ENCODE measurements around the gene EPC1. TPM values are rescaled to one million over a fixed set of nuclear protein-coding genes. Genes with fewer than 3 reads are reported as not detected.

EPC1 gene
- total RNA-seq, 1 donor from 2014 or later, result 22.9 TPM

DNA sequence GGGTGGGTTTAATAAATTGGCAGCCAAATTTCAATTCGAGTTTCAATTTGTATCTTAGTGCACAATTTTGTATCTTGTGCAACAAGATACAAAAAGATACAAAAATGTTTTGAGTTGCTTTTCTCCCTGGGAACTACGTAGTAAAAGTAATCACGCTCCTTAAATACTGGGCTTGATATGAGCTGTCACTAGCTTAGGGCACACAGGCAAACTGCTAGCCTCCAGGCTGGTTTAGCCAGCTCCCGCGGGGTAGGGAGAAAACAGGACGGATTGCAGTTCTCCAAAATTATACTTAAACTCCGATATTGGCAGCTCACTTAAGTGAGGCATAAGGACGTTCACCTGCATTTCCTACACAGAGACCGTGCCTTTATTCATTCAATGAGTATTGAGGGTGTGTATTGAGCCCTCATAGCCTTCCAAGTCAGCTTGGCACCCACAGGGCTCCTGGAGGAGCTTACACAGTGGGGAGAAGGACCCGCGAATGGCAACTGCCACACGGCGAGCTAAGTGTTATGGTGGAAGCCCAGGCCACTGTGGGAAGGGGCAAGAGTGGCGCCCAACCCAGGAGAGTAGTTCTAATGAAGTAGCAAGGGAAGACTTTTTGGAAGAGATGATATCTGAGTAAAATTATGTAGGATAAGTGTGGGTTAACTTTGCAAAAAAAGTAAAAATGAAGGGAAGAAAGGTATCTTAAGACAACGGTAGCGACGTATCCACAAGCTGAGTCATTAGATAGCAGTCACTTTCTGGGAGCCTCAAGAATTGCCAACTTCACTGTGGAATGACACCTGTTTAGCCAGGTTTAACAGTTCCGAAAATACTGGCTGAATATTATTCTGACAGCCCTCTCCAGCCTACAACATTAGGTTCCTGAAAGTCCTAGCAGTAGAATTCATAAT, 1.6 kb upstream of the EPC1 start:
- H3K4me3 ChIP-seq (ENCODE audit: low read depth, low read length), result no peak overlapping the region
- H3K36me3 ChIP-seq (ENCODE audit: control insufficient read depth, insufficient read depth, low read length), result no peaks in the 10 kb centered on the region
- DNase-seq (ENCODE audit: low read depth), result no peak
- no peaks in the 10 kb centered on the region for H3K27me3 ChIP-seq (ENCODE audit: control insufficient read depth, insufficient read depth, low read length)
- TF ChIP-seq, protein P1, sequence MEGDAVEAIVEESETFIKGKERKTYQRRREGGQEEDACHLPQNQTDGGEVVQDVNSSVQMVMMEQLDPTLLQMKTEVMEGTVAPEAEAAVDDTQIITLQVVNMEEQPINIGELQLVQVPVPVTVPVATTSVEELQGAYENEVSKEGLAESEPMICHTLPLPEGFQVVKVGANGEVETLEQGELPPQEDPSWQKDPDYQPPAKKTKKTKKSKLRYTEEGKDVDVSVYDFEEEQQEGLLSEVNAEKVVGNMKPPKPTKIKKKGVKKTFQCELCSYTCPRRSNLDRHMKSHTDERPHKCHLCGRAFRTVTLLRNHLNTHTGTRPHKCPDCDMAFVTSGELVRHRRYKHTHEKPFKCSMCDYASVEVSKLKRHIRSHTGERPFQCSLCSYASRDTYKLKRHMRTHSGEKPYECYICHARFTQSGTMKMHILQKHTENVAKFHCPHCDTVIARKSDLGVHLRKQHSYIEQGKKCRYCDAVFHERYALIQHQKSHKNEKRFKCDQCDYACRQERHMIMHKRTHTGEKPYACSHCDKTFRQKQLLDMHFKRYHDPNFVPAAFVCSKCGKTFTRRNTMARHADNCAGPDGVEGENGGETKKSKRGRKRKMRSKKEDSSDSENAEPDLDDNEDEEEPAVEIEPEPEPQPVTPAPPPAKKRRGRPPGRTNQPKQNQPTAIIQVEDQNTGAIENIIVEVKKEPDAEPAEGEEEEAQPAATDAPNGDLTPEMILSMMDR (IDR thresholded peaks at IDR 0.05; ENCODE audit: insufficient read depth, low read length, poor library complexity, severe bottlenecking), result no peak

DNA sequence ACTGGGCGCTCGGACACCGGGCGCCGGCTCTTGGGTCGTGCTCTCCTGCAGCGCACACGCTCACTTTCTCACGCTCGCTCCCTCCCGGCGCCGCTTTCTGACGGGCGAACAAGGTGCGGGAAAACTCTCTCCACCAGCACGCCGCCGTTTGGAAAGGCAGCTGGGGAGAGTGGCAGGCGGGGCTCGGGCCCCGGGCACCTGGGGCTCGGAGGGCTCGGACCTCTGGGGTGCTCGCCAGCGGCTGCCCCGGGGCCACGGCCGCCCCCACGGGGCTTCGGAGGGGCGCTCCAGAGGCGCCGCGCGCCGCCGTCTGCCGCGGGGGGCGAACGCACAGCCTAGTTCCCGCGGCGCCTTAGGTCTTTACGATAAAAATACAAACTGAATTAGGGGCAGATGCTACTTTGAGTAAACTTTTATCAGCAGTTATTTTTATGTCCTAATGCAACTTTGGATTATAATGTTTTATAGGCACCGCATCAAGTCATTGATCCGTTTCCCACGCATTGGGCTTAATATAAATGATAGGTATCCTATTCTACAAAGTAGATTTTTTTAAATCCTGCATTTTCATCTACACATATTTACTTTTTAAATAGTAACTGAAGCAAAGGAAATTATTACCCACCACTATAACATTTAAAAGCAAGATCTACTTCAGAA, 535 bp upstream of the EPC1 start:
- Histone ChIP-seq H3K4me3 (ENCODE audit: low read depth, low read length) (peak overlapping the region; percentile 75), H3K27me3 (ENCODE audit: control insufficient read depth, insufficient read depth, low read length) (no peaks in the 10 kb centered on the region), H3K36me3 (ENCODE audit: control insufficient read depth, insufficient read depth, low read length) (no peaks in the 10 kb centered on the region)
- TF ChIP-seq, protein P1 (IDR thresholded peaks at IDR 0.05; ENCODE audit: insufficient read depth, low read length, poor library complexity, severe bottlenecking), result no peak
- DNase-seq (ENCODE audit: low read depth), result no peak

DNA sequence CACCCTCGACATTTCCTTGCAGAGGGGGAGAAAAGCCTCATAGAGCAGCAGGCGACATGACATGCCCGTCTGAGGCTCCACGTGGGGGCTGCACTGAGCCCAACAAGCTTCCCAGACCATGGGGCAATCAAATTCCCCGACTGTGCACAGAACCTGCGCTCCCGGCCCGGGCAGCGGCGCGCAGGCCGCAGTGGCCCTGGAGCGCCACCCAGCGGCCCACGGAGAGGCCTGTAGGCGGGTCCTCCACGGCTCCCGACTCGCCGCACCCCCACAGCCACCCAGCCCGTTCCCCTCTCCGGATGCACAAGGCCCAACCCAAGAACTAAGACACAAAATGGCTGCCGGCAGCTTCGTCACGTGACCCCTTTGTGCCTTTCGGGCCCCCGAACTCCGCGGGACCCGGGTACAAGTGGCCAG, 816 bp downstream of the EPC1 start:
- TF ChIP-seq, protein P1 (IDR thresholded peaks at IDR 0.05; ENCODE audit: insufficient read depth, low read length, poor library complexity, severe bottlenecking), result peak; percentile 59
- Histone ChIP-seq H3K27me3 (ENCODE audit: control insufficient read depth, insufficient read depth, low read length) (no peaks in the 10 kb centered on the region), H3K36me3 (ENCODE audit: control insufficient read depth, insufficient read depth, low read length) (no peaks in the 10 kb centered on the region), H3K4me3 (ENCODE audit: low read depth, low read length) (peak overlapping the region; percentile 75)
- peak; percentile 66 for DNase-seq (ENCODE audit: low read depth)

DNA sequence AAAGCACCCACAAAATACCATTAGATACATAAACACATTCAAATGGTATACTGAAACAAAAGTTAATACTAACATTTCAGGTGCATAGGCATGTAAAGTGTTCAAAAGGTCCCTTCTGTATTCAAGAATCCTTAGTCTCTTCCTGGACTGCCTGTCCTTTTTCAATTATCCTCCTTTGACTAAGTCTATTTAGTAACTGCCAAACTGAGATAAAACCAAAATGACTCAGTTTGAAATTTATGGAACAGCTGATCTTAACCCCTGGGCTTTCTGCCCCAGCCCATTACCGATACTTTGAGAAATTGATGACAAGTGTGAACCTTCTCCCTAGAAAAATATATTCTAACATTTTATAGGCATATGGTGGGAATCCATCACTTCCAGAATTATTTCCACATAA, 5.4 kb downstream of the EPC1 start:
- H3K27me3 ChIP-seq (ENCODE audit: control insufficient read depth, insufficient read depth, low read length), result no peaks in the 10 kb centered on the region
- TF ChIP-seq, protein P1 (IDR thresholded peaks at IDR 0.05; ENCODE audit: insufficient read depth, low read length, poor library complexity, severe bottlenecking), result no peak
- no peak overlapping the region for H3K4me3 ChIP-seq (ENCODE audit: low read depth, low read length)
- no peaks in the 10 kb centered on the region for H3K36me3 ChIP-seq (ENCODE audit: control insufficient read depth, insufficient read depth, low read length)
- no peak for DNase-seq (ENCODE audit: low read depth)

DNA sequence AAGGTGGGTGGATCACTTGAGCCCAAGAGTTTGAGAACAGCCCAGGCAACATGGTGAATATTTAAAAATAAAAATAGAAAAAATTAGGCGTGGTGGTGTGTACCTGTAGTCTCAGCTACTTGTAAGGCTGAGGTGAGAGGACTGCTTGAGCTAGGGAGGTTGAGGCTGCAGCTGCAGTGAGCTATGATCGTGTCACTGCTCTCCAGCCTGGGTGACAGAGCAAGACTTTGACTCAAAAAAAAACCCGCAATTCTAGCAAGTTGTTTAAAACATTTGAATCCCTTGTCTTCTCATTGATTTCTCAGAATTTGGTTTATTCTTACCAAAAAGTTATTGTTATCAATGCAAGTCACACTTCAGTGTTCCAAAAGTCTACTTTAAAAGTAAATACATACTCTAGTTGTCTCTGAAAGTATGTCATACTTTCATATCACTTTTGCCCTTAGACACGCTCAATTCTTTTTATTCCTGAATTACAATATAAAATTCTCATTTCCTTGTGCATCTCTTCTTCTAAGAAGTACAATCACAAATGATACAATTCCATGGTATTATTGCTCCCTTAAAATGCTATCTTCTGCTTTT, 6.3 kb downstream of the EPC1 start:
- Histone ChIP-seq H3K27me3 (ENCODE audit: control insufficient read depth, insufficient read depth, low read length) (no peaks in the 10 kb centered on the region), H3K4me3 (ENCODE audit: low read depth, low read length) (no peak overlapping the region), H3K36me3 (ENCODE audit: control insufficient read depth, insufficient read depth, low read length) (no peaks in the 10 kb centered on the region)
- TF ChIP-seq, protein P1 (IDR thresholded peaks at IDR 0.05; ENCODE audit: insufficient read depth, low read length, poor library complexity, severe bottlenecking), result no peak
- no peak for DNase-seq (ENCODE audit: low read depth)
